SK-N-SH (cell line): ENCODE results near the gene SCNM1. TPM values are rescaled to one million over a fixed set of nuclear protein-coding genes. Genes with fewer than 3 reads are reported as not detected.

ENCODE experiments used
- CTCF ChIA-PET: fragments of 300-600, 350-600 bp; formaldehyde crosslinking; extraction: SDS; loops from one replicate; lab custom pipeline; 2021; lab: Yijun Ruan, JAX
- POLR2A ChIA-PET: fragments of 350-600 bp; sonication (Branson Sonifier 250); formaldehyde crosslinking; extraction: SDS; loops from one replicate; lab custom pipeline; 2020; ENCODE audit warnings: antibody characterized with exemption, inconsistent platforms; lab: Yijun Ruan, JAX
- DNase-seq: peaks from one replicate; pipeline ENCODE4 v3.0.0; 2012
- H2AFZ ChIP-seq: fragments of 200-600 bp; sonication (generic); 2 replicates; pipeline ENCODE4 v1.8.1; 2016; ENCODE audit warnings: antibody characterized with exemption, mild to moderate bottlenecking, low read depth
- H3F3A ChIP-seq: fragments of 200-600 bp; sonication (generic); replicated peaks from 2 replicates; pipeline ENCODE3; 2016; ENCODE audit warnings: antibody characterized with exemption, mild to moderate bottlenecking; ENCODE audit not compliant: insufficient read depth
- H3K27ac ChIP-seq, 2 experiments: fragments of 200-500 bp in 1 of 2; fragments of 200-600 bp in 1 of 2; sonication (Bioruptor generic) in 1 of 2; sonication (generic), shearing (Covaris generic) in 1 of 2; 2 replicates each; pipeline versions ENCODE4 v1.5.1 to v1.6.1; 2014 to 2016; ENCODE audit warnings: low read depth in 2 of 2, inconsistent platforms in 1 of 2, low read length in 1 of 2, mild to moderate bottlenecking in 1 of 2, mixed read lengths in 1 of 2
- H3K27me3 ChIP-seq: fragments of 200-600 bp; sonication (generic), shearing (Covaris generic); 2 replicates; pipeline ENCODE4 v1.6.1; 2016; ENCODE audit warnings: mixed run types; ENCODE audit not compliant: insufficient read depth
- H3K36me3 ChIP-seq, 2 experiments: fragments of 200-500 bp in 1 of 2; fragments of 200-600 bp in 1 of 2; sonication (Bioruptor generic) in 1 of 2; sonication (generic) in 1 of 2; replicated peaks in 1 of 2; 2 replicates each; pipeline versions ENCODE3 to v1.5.1; 2014 to 2016; ENCODE audit warnings: low read length in 1 of 2, mild to moderate bottlenecking in 1 of 2; ENCODE audit not compliant: insufficient read depth in 2 of 2, control insufficient read depth in 1 of 2
- H3K4me1 ChIP-seq, 2 experiments: fragments of 200-500 bp in 1 of 2; fragments of 200-600 bp in 1 of 2; sonication (Bioruptor generic) in 1 of 2; sonication (generic), shearing (Covaris generic) in 1 of 2; 2 replicates each; pipeline versions ENCODE4 v1.5.1 to v1.6.1; 2014 to 2016; ENCODE audit warnings: low read depth in 1 of 2, low read length in 1 of 2, mixed run types in 1 of 2; ENCODE audit not compliant: insufficient read depth in 2 of 2, control insufficient read depth in 1 of 2
- H3K4me2 ChIP-seq: fragments of 200-600 bp; sonication (generic), shearing (Covaris generic); 2 replicates; pipeline ENCODE4 v1.6.1; 2017; ENCODE audit warnings: mixed run types
- H3K4me3 ChIP-seq, 2 experiments: fragments of 200-500 bp in 1 of 2; fragments of 200-600 bp in 1 of 2; sonication (Bioruptor generic) in 1 of 2; sonication (generic), shearing (Covaris generic) in 1 of 2; 2 replicates each; pipeline versions ENCODE4 v1.5.1 to v1.8.1; 2014 to 2016; ENCODE audit warnings: low read depth in 2 of 2, inconsistent platforms in 1 of 2, low read length in 1 of 2, mild to moderate bottlenecking in 1 of 2, mixed read lengths in 1 of 2, moderate library complexity in 1 of 2
- H3K79me2 ChIP-seq: fragments of 200-600 bp; sonication (generic); 2 replicates; pipeline ENCODE4 v1.8.1; 2017; ENCODE audit warnings: mild to moderate bottlenecking; ENCODE audit not compliant: insufficient read depth
- H3K9ac ChIP-seq: fragments of 200-600 bp; sonication (generic); 2 replicates; pipeline ENCODE4 v1.6.1; 2017; ENCODE audit warnings: mixed run types
- H3K9me2 ChIP-seq: fragments of 200-600 bp; sonication (generic); 2 replicates; pipeline ENCODE4 v1.6.1; 2017; ENCODE audit warnings: mixed run types
- H3K9me3 ChIP-seq: fragments of 200-600 bp; sonication (generic); 2 replicates; pipeline ENCODE4 v1.6.1; 2017; ENCODE audit warnings: mixed run types, mild to moderate bottlenecking, moderate library complexity
- H4K20me1 ChIP-seq: fragments of 200-600 bp; sonication (generic); 2 replicates; pipeline ENCODE4 v1.6.1; 2017; ENCODE audit warnings: mild to moderate bottlenecking, mixed run types; ENCODE audit not compliant: insufficient read depth
- CTCF ChIP-seq: fragments of 200-600 bp; sonication (generic); IDR thresholded peaks from 2 replicates; pipeline ENCODE4 v1.6.1; 2017; ENCODE audit warnings: antibody characterized with exemption, mild to moderate bottlenecking, moderate library complexity
- ELF1 ChIP-seq: IDR thresholded peaks from 2 replicates; pipeline ENCODE4 v1.4.0; 2012
- EZH2phosphoT487 ChIP-seq: fragments of 200-600 bp; sonication (generic); IDR thresholded peaks from 2 replicates; pipeline ENCODE4 v1.6.1; 2017; ENCODE audit warnings: low read depth, mixed run types, mild to moderate bottlenecking, antibody characterized with exemption, moderate library complexity, borderline replicate concordance
- FOSL2 ChIP-seq: IDR thresholded peaks from 2 replicates; pipeline ENCODE4 v1.4.0; 2012; ENCODE audit warnings: low read depth, mild to moderate bottlenecking, moderate library complexity, borderline replicate concordance
- FOXJ3 ChIP-seq: sonication (generic); formaldehyde crosslinking; IDR thresholded peaks from 2 replicates; pipeline ENCODE4 v1.5.1; 2020; ENCODE audit warnings: mild to moderate bottlenecking, missing genetic modification reagents
- FOXM1 ChIP-seq: IDR thresholded peaks from 2 replicates; pipeline ENCODE4 v1.4.0; 2012; ENCODE audit warnings: low read depth, mild to moderate bottlenecking
- GABPA ChIP-seq: IDR thresholded peaks from 2 replicates; pipeline ENCODE4 v1.4.0; 2012; ENCODE audit warnings: low read depth, mild to moderate bottlenecking
- JUND ChIP-seq: IDR thresholded peaks from 2 replicates; pipeline ENCODE4 v1.4.0; 2012
- MEF2A ChIP-seq: IDR thresholded peaks from 2 replicates; pipeline ENCODE4 v1.4.0; 2012; ENCODE audit warnings: low read depth, borderline replicate concordance
- NRF1 ChIP-seq: IDR thresholded peaks from 2 replicates; pipeline ENCODE4 v1.6.1; 2012; ENCODE audit warnings: low read depth, mild to moderate bottlenecking, low read length
- POLR2AphosphoS5 ChIP-seq: IDR thresholded peaks from 2 replicates; pipeline ENCODE4 v1.6.1; 2012; ENCODE audit warnings: low read depth, low read length
- RCOR1 ChIP-seq: fragments of 150-350 bp; IDR thresholded peaks from 2 replicates; pipeline ENCODE4 v1.6.1; 2017; ENCODE audit warnings: antibody characterized with exemption, low read length
- SMC3 ChIP-seq: IDR thresholded peaks from 2 replicates; pipeline ENCODE4 v1.6.1; 2012; ENCODE audit warnings: low read depth, low read length, improper control_type of control experiment
- TAF1 ChIP-seq: IDR thresholded peaks from 2 replicates; pipeline ENCODE4 v1.6.1; 2012; ENCODE audit warnings: low read depth, mild to moderate bottlenecking, low read length, moderate library complexity, borderline replicate concordance
- TCF12 ChIP-seq: IDR thresholded peaks from 2 replicates; pipeline ENCODE4 v1.4.0; 2012
- TEAD4 ChIP-seq: IDR thresholded peaks from 2 replicates; pipeline ENCODE4 v1.4.0; 2012; ENCODE audit warnings: mild to moderate bottlenecking, borderline replicate concordance; ENCODE audit not compliant: insufficient read depth
- WGBS: methylation state at CpG from one replicate; pipeline ENCODE4 v1.1.6; 2017; ENCODE audit warnings: low lambda C conversion rate; 5-methylcytosine and 5-hydroxymethylcytosine counted together
- polyA plus RNA-seq, 3 experiments: library from polyadenylated mRNA; depleted of rRNA; stranded (reverse); fragments of >200 nt; gene quantifications; 2 replicates each; pipeline ENCODE4 v1.2.3, GENCODE V29; 2012
- TF ChIP-seq, protein P1 (sequence below): IDR thresholded peaks from 2 replicates; pipeline ENCODE4; 2012
- TF ChIP-seq, protein P2 (sequence below): IDR thresholded peaks from 2 replicates; pipeline ENCODE4 v1.4.0; 2012; ENCODE audit warnings: low read depth, borderline replicate concordance
- TF ChIP-seq, protein P3 (sequence below): fragments of 150-350 bp; IDR thresholded peaks from 2 replicates; pipeline ENCODE4 v1.6.1; 2017; ENCODE audit warnings: antibody characterized with exemption, low read length, low read depth, borderline replicate concordance
- TF ChIP-seq, protein P4 (sequence below): IDR thresholded peaks from 2 replicates; pipeline ENCODE4 v1.4.0; 2012; ENCODE audit warnings: low read depth, borderline replicate concordance

SCNM1 gene
- polyA plus RNA-seq, 1 of the 3 experiments (the other 2 are of a cell fraction): 27.8 TPM

DNA sequence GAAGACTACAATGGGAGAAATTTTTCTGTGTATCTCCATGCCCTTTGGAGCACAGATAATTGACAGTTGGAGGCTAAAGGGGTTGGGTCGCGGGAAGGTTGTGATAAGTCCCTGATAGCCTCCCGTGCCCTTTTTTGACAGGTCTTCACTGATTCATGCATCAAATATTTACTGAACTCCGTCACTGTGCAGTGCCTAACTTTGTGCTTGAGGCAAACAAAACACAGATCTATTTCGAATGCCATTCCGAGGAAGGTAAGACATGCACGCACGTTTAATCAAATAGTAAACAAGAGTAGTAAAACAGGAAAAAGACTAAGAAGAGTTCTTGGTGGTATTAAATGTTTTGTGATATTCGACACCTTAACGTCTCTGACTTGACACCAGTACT, 31.9 kb downstream of the SCNM1 start:
- Histone ChIP-seq H3K79me2 (peaks cover 45% of the 10 kb centered on the region), H3K27ac (peak overlapping the region; percentile 70 to 86), H3K4me2 (peak overlapping the region; percentile 95), H3K9me3 (no peaks in the 10 kb centered on the region), H3K4me3 (peak overlapping the region; percentile 81 to 94), H2AFZ (peak overlapping the region; percentile 37; the same call in 1 of the 2 replicates), H3K4me1 (peaks cover 10 to 15% of the 10 kb centered on the region in 2 experiments; a peak in 3 of 4 replicates), H3K9ac (peak overlapping the region; percentile 3; the same call in 1 of the 2 replicates), H3K27me3 (no peaks in the 10 kb centered on the region), H3K36me3 (peaks cover 4 to 19% of the 10 kb centered on the region in 2 experiments), H3K9me2 (no peaks in the 10 kb centered on the region), H4K20me1 (peaks cover 34% of the 10 kb centered on the region), H3F3A (peaks cover 46% of the 10 kb centered on the region)
- 9% methylated on average over 10 of the region's 10 CpGs for WGBS
- DNase-seq: no peak
- ChIA-PET CTCF (interaction anchor here (3.0 kb wide), 1 partner anchor 54 kb away, joined by 27 read pairs; no protein-coding TSS in a partner anchor), POLR2A (no interaction called here)
- no peak for TF ChIP-seq RCOR1

- H3K79me2 ChIP-seq: peaks cover 51% of the 10 kb centered on the region
- no peaks in the 10 kb centered on the region for H3K9me3 ChIP-seq
- H3K4me3 ChIP-seq: peak within 1 kb of the TSS; percentile 81 to 94
- H3K36me3 ChIP-seq: peaks cover 4 to 25% of the 10 kb centered on the region in 2 experiments
- peak within 1 kb of the TSS; percentile 96 for H3K9ac ChIP-seq
- DNase-seq: peak; percentile 95
- WGBS: 3% methylated on average over 42 of the region's 60 CpGs
- no peaks in the 10 kb centered on the region for H3K9me2 ChIP-seq
- H3K27ac ChIP-seq: peak within 1 kb of the TSS; percentile 86 to 90
- CTCF ChIA-PET: interaction anchor here (1.3 kb wide), 1 partner anchor 53 kb away, joined by 7 read pairs; no protein-coding TSS in a partner anchor
- no peaks in the 10 kb centered on the region for H3K27me3 ChIP-seq
- H2AFZ ChIP-seq: peak within 1 kb of the TSS; percentile 37
- H3K4me2 ChIP-seq: peak within 1 kb of the TSS; percentile 95
- peaks cover 46% of the 10 kb centered on the region for H3F3A ChIP-seq
- H3K4me1 ChIP-seq: peaks cover 10 to 15% of the 10 kb centered on the region in 2 experiments; a peak in 3 of 4 replicates
- POLR2A ChIA-PET: interaction anchor here (1.4 kb wide), 1 partner anchor 9 kb away, joined by 5 read pairs; the partner anchor contains the start of gene VPS72
- peaks cover 40% of the 10 kb centered on the region for H4K20me1 ChIP-seq
- TF ChIP-seq FOXJ3 (CRISPR knock-in tag): no peak
- TF ChIP-seq RCOR1: 0 out of 2 replicates have a peak, but pooled peaks have one; percentile 34
- no peak for TF ChIP-seq TCF12
- TF ChIP-seq TAF1: peak; percentile 77
- no peak for TF ChIP-seq MEF2A
- TF ChIP-seq, protein P1, sequence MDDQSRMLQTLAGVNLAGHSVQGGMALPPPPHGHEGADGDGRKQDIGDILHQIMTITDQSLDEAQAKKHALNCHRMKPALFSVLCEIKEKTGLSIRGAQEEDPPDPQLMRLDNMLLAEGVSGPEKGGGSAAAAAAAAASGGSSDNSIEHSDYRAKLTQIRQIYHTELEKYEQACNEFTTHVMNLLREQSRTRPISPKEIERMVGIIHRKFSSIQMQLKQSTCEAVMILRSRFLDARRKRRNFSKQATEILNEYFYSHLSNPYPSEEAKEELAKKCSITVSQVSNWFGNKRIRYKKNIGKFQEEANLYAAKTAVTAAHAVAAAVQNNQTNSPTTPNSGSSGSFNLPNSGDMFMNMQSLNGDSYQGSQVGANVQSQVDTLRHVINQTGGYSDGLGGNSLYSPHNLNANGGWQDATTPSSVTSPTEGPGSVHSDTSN: no peak
- no peak for TF ChIP-seq TEAD4
- peak; percentile 93 for TF ChIP-seq POLR2AphosphoS5
- no peak for TF ChIP-seq GABPA
- TF ChIP-seq NRF1: peak; percentile 94
- no peak for TF ChIP-seq FOXM1
- no peak for TF ChIP-seq EZH2phosphoT487
- TF ChIP-seq JUND: no peak
- TF ChIP-seq ELF1: no peak; the same call in 1 of the 2 replicates
- TF ChIP-seq, protein P2, sequence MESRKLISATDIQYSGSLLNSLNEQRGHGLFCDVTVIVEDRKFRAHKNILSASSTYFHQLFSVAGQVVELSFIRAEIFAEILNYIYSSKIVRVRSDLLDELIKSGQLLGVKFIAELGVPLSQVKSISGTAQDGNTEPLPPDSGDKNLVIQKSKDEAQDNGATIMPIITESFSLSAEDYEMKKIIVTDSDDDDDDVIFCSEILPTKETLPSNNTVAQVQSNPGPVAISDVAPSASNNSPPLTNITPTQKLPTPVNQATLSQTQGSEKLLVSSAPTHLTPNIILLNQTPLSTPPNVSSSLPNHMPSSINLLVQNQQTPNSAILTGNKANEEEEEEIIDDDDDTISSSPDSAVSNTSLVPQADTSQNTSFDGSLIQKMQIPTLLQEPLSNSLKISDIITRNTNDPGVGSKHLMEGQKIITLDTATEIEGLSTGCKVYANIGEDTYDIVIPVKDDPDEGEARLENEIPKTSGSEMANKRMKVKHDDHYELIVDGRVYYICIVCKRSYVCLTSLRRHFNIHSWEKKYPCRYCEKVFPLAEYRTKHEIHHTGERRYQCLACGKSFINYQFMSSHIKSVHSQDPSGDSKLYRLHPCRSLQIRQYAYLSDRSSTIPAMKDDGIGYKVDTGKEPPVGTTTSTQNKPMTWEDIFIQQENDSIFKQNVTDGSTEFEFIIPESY: no peak
- TF ChIP-seq SMC3: no peak
- TF ChIP-seq FOSL2: no peak
- TF ChIP-seq, protein P3, sequence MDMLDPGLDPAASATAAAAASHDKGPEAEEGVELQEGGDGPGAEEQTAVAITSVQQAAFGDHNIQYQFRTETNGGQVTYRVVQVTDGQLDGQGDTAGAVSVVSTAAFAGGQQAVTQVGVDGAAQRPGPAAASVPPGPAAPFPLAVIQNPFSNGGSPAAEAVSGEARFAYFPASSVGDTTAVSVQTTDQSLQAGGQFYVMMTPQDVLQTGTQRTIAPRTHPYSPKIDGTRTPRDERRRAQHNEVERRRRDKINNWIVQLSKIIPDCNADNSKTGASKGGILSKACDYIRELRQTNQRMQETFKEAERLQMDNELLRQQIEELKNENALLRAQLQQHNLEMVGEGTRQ: peak; percentile 93
- TF ChIP-seq, protein P4, sequence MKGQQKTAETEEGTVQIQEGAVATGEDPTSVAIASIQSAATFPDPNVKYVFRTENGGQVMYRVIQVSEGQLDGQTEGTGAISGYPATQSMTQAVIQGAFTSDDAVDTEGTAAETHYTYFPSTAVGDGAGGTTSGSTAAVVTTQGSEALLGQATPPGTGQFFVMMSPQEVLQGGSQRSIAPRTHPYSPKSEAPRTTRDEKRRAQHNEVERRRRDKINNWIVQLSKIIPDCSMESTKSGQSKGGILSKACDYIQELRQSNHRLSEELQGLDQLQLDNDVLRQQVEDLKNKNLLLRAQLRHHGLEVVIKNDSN: peak; percentile 98
- TF ChIP-seq CTCF: no peak
Observed at GRCh38 chr1:151198254-151199127, 32.5 kb downstream of the SCNM1 start, which contains the start of gene PIP5K1A. Gene PIP5K1A, plus strand, starts transcription at chr1:151198552. Its CDS starts 445 bp downstream, at chr1:151198997.
